GM12878 (cell line): Measurements from ENCODE around the gene DNAJC2.

Experiments
- RCOR1 ChIP-seq: conservative IDR thresholded peaks from 2 replicates; pipeline ENCODE4 v1.6.1; 2012; ENCODE audit warnings: low read depth, low read length, improper control_type of control experiment
- TAF1 ChIP-seq: IDR thresholded peaks from 2 replicates; pipeline ENCODE4 v1.6.1; 2011; ENCODE audit warnings: mild to moderate bottlenecking, low read depth, low read length, borderline replicate concordance
- TF ChIP-seq, protein P1 (sequence below): IDR thresholded peaks from 2 replicates; pipeline ENCODE4 v1.6.1; 2011; ENCODE audit warnings: low read depth, low read length, improper control_type of control experiment, borderline replicate concordance

DNA sequence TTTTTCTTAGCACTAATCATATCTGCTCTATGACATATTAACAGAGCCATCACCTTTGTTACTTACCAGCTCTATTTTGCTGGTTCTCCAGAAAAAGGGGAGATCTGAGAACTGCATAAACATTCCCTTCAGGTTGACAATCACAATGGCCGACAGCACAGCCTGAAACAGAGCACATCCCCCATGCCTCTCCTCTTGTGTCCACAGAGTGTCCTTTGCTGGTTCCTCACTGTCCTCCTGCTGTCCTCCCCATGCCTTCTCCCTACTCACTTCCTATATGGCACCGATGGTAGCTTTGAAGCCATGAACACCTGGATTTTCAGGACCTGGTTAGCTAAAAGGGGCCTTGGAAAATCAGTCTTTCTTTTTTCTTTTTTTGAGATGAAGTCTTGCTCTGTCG lies 44.7 kb upstream of the DNAJC2 start:
- TF ChIP-seq, protein P1, sequence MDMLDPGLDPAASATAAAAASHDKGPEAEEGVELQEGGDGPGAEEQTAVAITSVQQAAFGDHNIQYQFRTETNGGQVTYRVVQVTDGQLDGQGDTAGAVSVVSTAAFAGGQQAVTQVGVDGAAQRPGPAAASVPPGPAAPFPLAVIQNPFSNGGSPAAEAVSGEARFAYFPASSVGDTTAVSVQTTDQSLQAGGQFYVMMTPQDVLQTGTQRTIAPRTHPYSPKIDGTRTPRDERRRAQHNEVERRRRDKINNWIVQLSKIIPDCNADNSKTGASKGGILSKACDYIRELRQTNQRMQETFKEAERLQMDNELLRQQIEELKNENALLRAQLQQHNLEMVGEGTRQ = no peak
- TF ChIP-seq TAF1 (no peak), RCOR1 (no peak)
